H9 (cell line): ENCODE results near the gene PRKAG3. TPM values are rescaled to one million over a fixed set of nuclear protein-coding genes. Genes with fewer than 3 reads are reported as not detected.

Experiments used
- DNase-seq: peaks from one replicate; pipeline ENCODE4 v3.0.0-alpha.2; 2017
- H2AFZ ChIP-seq: one replicate; pipeline ENCODE4 v1.6.1; 2013; ENCODE audit warnings: mild to moderate bottlenecking, low read length, control low read depth, moderate library complexity
- H2AK5ac ChIP-seq: 2 replicates; pipeline ENCODE4 v1.6.1; 2013; ENCODE audit warnings: low read length, control low read depth, mixed read lengths; ENCODE audit not compliant: insufficient read length
- H2BK120ac ChIP-seq: one replicate; pipeline ENCODE4 v1.6.1; 2013; ENCODE audit warnings: low read depth, mild to moderate bottlenecking, low read length, control low read depth, inconsistent platforms; ENCODE audit not compliant: poor library complexity, severe bottlenecking
- H2BK12ac ChIP-seq: 2 replicates; pipeline ENCODE4 v1.6.1; 2013; ENCODE audit warnings: low read length, control low read depth, mixed read lengths, low read depth; ENCODE audit not compliant: insufficient read length
- H2BK15ac ChIP-seq: 2 replicates; pipeline ENCODE4 v1.6.1; 2013; ENCODE audit warnings: low read depth, low read length, control low read depth
- H2BK20ac ChIP-seq: one replicate; pipeline ENCODE4 v1.6.1; 2013; ENCODE audit warnings: low read depth, mild to moderate bottlenecking, low read length, control low read depth, inconsistent platforms; ENCODE audit not compliant: poor library complexity, severe bottlenecking
- H2BK5ac ChIP-seq: 2 replicates; pipeline ENCODE4 v1.6.1; 2013; ENCODE audit warnings: low read length, control low read depth, mixed read lengths; ENCODE audit not compliant: insufficient read length
- H3K14ac ChIP-seq: 2 replicates; pipeline ENCODE4 v1.6.1; 2013; ENCODE audit warnings: low read length, control low read depth; ENCODE audit not compliant: insufficient read depth
- H3K18ac ChIP-seq: 2 replicates; pipeline ENCODE4 v1.6.1; 2013; ENCODE audit warnings: low read depth, mild to moderate bottlenecking, mixed read lengths, low read length, control low read depth; ENCODE audit not compliant: insufficient read length
- H3K23ac ChIP-seq: 2 replicates; pipeline ENCODE4 v1.6.1; 2013; ENCODE audit warnings: low read length, control low read depth, mixed read lengths, low read depth; ENCODE audit not compliant: insufficient read length
- H3K23me2 ChIP-seq: 2 replicates; pipeline ENCODE4 v1.6.1; 2013; ENCODE audit warnings: low read depth, mild to moderate bottlenecking, mixed read lengths, low read length, control low read depth; ENCODE audit not compliant: insufficient read length, poor library complexity, severe bottlenecking
- H3K27ac ChIP-seq: 2 replicates; pipeline ENCODE4 v1.5.1; 2013; ENCODE audit warnings: low read length, control low read depth, mixed read lengths, low read depth; ENCODE audit not compliant: insufficient read length
- H3K27me3 ChIP-seq: 2 replicates; pipeline ENCODE4 v1.6.1; 2013; ENCODE audit warnings: low read length, control low read depth, inconsistent platforms; ENCODE audit not compliant: insufficient read depth
- H3K4ac ChIP-seq: 2 replicates; pipeline ENCODE4 v1.6.1; 2013; ENCODE audit warnings: low read depth, mild to moderate bottlenecking, control low read depth, inconsistent platforms, low read length, moderate library complexity
- H3K4me1 ChIP-seq: 2 replicates; pipeline ENCODE4 v1.6.1; 2013; ENCODE audit warnings: low read length, control low read depth, inconsistent platforms; ENCODE audit not compliant: insufficient read depth
- H3K4me2 ChIP-seq: 2 replicates; pipeline ENCODE4 v1.6.1; 2013; ENCODE audit warnings: low read length, control low read depth, mixed read lengths; ENCODE audit not compliant: insufficient read length, insufficient read depth
- H3K56ac ChIP-seq: 2 replicates; pipeline ENCODE4 v1.6.1; 2013; ENCODE audit warnings: low read depth, mild to moderate bottlenecking, mixed read lengths, low read length, control low read depth; ENCODE audit not compliant: insufficient read length
- H3K79me1 ChIP-seq: 2 replicates; pipeline ENCODE4 v1.6.1; 2013; ENCODE audit warnings: low read depth, mild to moderate bottlenecking, moderate library complexity, low read length, control low read depth, inconsistent platforms; ENCODE audit not compliant: insufficient read depth, poor library complexity, severe bottlenecking
- H3K79me2 ChIP-seq: 2 replicates; pipeline ENCODE4 v1.6.1; 2013; ENCODE audit warnings: low read length, control low read depth, inconsistent platforms; ENCODE audit not compliant: insufficient read depth
- H3K9ac ChIP-seq: 2 replicates; pipeline ENCODE4 v1.6.1; 2013; ENCODE audit warnings: low read length, control low read depth, mixed read lengths; ENCODE audit not compliant: insufficient read length; ENCODE audit errors: extremely low read depth
- H3K9me3 ChIP-seq: one replicate; pipeline ENCODE4 v1.6.1; 2013; ENCODE audit warnings: low read depth, low read length, inconsistent platforms; ENCODE audit not compliant: control insufficient read depth
- H3T11ph ChIP-seq: one replicate; pipeline ENCODE4 v1.6.1; 2013; ENCODE audit warnings: mild to moderate bottlenecking, low read length, control low read depth, inconsistent platforms
- H4K20me1 ChIP-seq: one replicate; pipeline ENCODE4 v1.6.1; 2013; ENCODE audit not compliant: control insufficient read depth, insufficient read length, insufficient read depth
- H4K5ac ChIP-seq: 2 replicates; pipeline ENCODE4 v1.6.1; 2013; ENCODE audit warnings: low read depth, mild to moderate bottlenecking, mixed read lengths, low read length, control low read depth; ENCODE audit not compliant: insufficient read length
- H4K8ac ChIP-seq: replicated peaks from 2 replicates; pipeline ENCODE4 v1.6.1; 2013; ENCODE audit warnings: low read length, control low read depth, mixed read lengths, low read depth; ENCODE audit not compliant: insufficient read length
- H4K91ac ChIP-seq: 2 replicates; pipeline ENCODE4 v1.6.1; 2013; ENCODE audit warnings: low read depth, mild to moderate bottlenecking, moderate library complexity, mixed read lengths, low read length, control low read depth; ENCODE audit not compliant: insufficient read length
- H3K27ac Mint-ChIP-seq, 3 experiments: 2 replicates in 2 of 3; 3 replicates in 1 of 3; pipeline ENCODE4 v1.8.0; 2020 to 2021; ENCODE audit warnings: mixed read lengths in 3 of 3, mild to moderate bottlenecking in 1 of 3, moderate library complexity in 1 of 3
- H3K27me3 Mint-ChIP-seq: 2 replicates; pipeline ENCODE4 v1.8.0; 2021; ENCODE audit warnings: low read depth, mild to moderate bottlenecking, moderate library complexity, mixed read lengths
- H3K36me3 Mint-ChIP-seq, 3 experiments: 2 replicates in 2 of 3; 3 replicates in 1 of 3; pipeline ENCODE4 v1.8.0; 2020 to 2021; ENCODE audit warnings: low read depth in 3 of 3, mixed read lengths in 3 of 3; ENCODE audit not compliant: insufficient read depth in 1 of 3
- H3K4me1 Mint-ChIP-seq, 2 experiments: 2 replicates each; pipeline ENCODE4 v1.8.0; 2020; ENCODE audit warnings: mixed read lengths in 2 of 2
- H3K4me3 Mint-ChIP-seq, 2 experiments: 2 replicates in 1 of 2; 3 replicates in 1 of 2; pipeline ENCODE4 v1.8.0; 2020 to 2021; ENCODE audit warnings: mild to moderate bottlenecking in 2 of 2, mixed read lengths in 2 of 2, moderate library complexity in 1 of 2
- H3K9me3 Mint-ChIP-seq, 2 experiments: 2 replicates in 1 of 2; 3 replicates in 1 of 2; pipeline ENCODE4 v1.8.0; 2020; ENCODE audit warnings: mild to moderate bottlenecking in 2 of 2, mixed read lengths in 2 of 2, moderate library complexity in 1 of 2
- CTCF ChIP-seq: fragments of 200-600 bp; sonication (generic); conservative IDR thresholded peaks from 3 replicates; pipeline ENCODE4 v1.8.0; 2021; ENCODE audit warnings: antibody characterized with exemption, mild to moderate bottlenecking
- WGBS: extraction: QIAGEN DNeasy Blood & Tissue Kit; methylation state at CpG from one replicate; pipeline ENCODE4 v1.1.7; 2013; ENCODE audit warnings: missing lambda C conversion rate, low lambda C conversion rate, mixed read lengths; ENCODE audit not compliant: insufficient read length; ENCODE audit errors: extremely low coverage; 5-methylcytosine and 5-hydroxymethylcytosine counted together
- total RNA-seq: library from RNA; stranded (reverse); gene quantifications from 2 replicates; pipeline ENCODE4 v1.2.1, GENCODE V29; 2021

PRKAG3 gene
- total RNA-seq, 1 experiment from 2014 or later, result not detected

GRCh38 chr2:218781691-218782527, 49.7 kb downstream of the PRKAG3 start, which contains the start of gene CYP27A1:
CYP27A1 (plus strand) TSS chr2:218782147; CDS start chr2:218782183, 36 bp downstream.
- Histone ChIP-seq H3K4ac (no peak within 1 kb of the TSS), H3K27me3 (peaks cover 4% of the 10 kb centered on the region; the same call in 1 of the 2 replicates), H2BK12ac (no peak within 1 kb of the TSS), H4K5ac (no peak within 1 kb of the TSS), H2BK5ac (no peak within 1 kb of the TSS), H3K27ac (no peak within 1 kb of the TSS), H3K14ac (peak within 1 kb of the TSS; percentile 4; the same call in 1 of the 2 replicates), H2BK20ac (no peak within 1 kb of the TSS), H2AK5ac (no peak within 1 kb of the TSS), H2AFZ (no peak within 1 kb of the TSS), H3K79me1 (no peaks in the 10 kb centered on the region), H3K56ac (no peak within 1 kb of the TSS), H3K4me2 (peak within 1 kb of the TSS; percentile 82), H3K23ac (no peak within 1 kb of the TSS), H3K9me3 (no peaks in the 10 kb centered on the region), H4K20me1 (no peaks in the 10 kb centered on the region), H3K4me1 (no peaks in the 10 kb centered on the region), H2BK15ac (no peak within 1 kb of the TSS), H3K9ac (peak within 1 kb of the TSS; percentile 40), H4K8ac (no peak within 1 kb of the TSS), H3K23me2 (peaks cover 14% of the 10 kb centered on the region), H4K91ac (no peak within 1 kb of the TSS), H2BK120ac (no peak within 1 kb of the TSS), H3K18ac (no peak within 1 kb of the TSS), H3T11ph (no peak within 1 kb of the TSS), H3K79me2 (no peaks in the 10 kb centered on the region)
- no peak for TF ChIP-seq CTCF
- Mint-ChIP-seq H3K4me1 (peaks cover 11 to 20% of the 10 kb centered on the region in 2 experiments), H3K27ac (peak within 1 kb of the TSS in 1 of 3 experiments; percentile 38; a peak in 1 of 7 replicates), H3K27me3 (peaks cover 52% of the 10 kb centered on the region), H3K4me3 (peak within 1 kb of the TSS; percentile 68 to 86), H3K36me3 (peaks cover 0 to 10% (median 6%) of the 10 kb centered on the region in 3 experiments; a peak in 5 of 7 replicates), H3K9me3 (peaks cover 4 to 6% of the 10 kb centered on the region in 2 experiments; a peak in 3 of 5 replicates)
- DNase-seq, result peak; percentile 52
- no CpG with 5 or more reads among the region's 76 CpGs for WGBS
